ENCODE data around the gene LMAN1L.

The LMAN1L gene

GRCh38 chr15:74817370-74817737 is 4.7 kb downstream of the LMAN1L start:
- no peak for DNase-seq

- DNase-seq: no peak
These were observed 7.4 kb downstream of the LMAN1L start for GRCh38 chr15:74820056-74820455.

GRCh38 chr15:74821091-74821789 is 8.6 kb downstream of the LMAN1L start:
- DNase-seq: no peak

GRCh38 chr15:74821790-74822158 is 9.1 kb downstream of the LMAN1L start:
- DNase-seq: no peak

GRCh38 chr15:74822233-74822632 is 9.6 kb downstream of the LMAN1L start:
- no peak for DNase-seq

GRCh38 chr15:74823324-74823723 is 10.7 kb downstream of the LMAN1L start:
- no peak for DNase-seq

DNA sequence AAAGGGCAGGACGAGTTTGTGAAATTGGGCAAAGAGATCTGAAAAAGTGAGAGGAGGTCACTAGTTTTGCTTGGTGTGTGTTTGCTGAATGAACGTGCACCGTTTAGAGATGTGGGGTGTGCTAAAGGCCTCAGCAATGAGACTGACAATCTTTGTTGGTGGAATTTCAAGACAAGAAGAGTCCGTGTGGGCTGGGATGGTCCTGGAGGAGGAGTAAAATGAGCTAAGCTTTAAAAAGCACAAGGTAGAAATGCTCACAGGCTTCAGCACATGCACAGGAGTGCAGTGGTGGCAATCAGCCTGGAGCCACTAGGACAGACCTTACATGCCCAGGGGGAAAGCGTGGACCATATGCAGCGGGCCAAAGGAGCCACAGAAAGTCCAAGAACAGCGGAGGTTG is 12.3 kb downstream of the LMAN1L start:
- no peak for DNase-seq

DNA sequence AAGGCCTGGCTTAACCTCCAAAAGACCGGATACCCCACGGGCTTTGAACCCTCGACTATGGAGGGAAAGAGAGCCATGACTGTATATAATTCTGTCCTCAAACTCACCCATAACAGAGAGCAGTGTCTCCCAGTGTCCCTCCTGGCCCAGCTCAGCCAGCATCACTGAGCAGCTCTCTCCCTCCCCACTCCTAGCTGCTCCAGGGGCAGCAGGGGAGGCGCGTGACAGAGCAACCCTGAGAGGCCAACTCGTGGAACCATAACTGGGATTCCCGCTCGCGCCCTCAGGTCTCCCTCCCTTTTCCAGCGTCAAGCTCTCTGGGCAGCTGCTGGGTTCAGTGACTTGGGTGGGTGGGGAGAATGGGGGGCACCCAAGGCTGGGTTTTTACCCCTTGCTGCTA is 13.2 kb downstream of the LMAN1L start:
- no peak for DNase-seq

- DNase-seq: peak; percentile 64
These were observed 13.8 kb downstream of the LMAN1L start, which contains the start of gene CPLX3 for GRCh38 chr15:74826364-74826819. Gene CPLX3 (plus strand): TSS chr15:74826627. CDS start chr15:74826704, 77 bp downstream.

DNA sequence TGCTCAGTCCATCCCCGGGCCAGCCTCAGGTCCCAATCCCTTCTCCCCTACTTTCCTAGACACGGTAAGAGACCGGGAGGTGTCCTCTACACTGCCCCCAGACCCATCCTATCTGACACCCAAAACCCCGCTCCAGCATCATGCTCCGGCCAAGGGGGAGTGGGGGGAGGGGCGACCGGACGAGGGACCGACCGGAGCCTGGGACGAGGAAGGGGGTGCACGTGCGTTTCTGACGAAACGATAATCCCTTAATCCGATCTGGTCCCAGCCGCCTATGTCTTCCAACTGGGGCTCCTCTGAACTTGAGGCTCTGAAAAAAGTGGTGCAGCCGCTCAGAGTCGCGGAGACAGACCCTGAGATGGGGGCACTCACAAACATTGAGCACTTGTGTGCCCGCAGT is 14.3 kb downstream of the LMAN1L start:
- no peak for DNase-seq

- no peak for DNase-seq
These were observed 15.0 kb downstream of the LMAN1L start for GRCh38 chr15:74827614-74828013.

GRCh38 chr15:74828835-74829234 is 16.2 kb downstream of the LMAN1L start:
- no peak for DNase-seq

DNA sequence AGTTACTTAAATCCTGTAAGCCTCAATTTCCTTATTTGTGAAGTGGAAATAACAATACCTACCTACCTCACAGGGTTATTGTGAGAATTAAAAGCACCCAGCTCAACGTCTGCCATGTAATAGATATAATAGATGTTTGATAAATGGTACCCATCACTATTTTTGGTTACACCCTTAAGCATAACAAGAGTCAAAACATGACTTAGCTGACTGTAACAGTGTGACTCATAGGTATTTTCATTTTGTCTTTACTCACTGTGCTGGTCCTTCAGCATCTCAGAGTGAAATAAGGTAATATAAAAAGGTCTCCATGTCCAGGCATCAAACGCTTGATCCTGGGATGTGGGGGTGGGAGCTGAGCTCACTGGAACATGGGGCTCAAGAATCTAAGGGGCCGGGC is 16.9 kb downstream of the LMAN1L start:
- DNase-seq: no peak

GRCh38 chr15:74829991-74830390 is 17.4 kb downstream of the LMAN1L start:
- no peak for DNase-seq

DNA sequence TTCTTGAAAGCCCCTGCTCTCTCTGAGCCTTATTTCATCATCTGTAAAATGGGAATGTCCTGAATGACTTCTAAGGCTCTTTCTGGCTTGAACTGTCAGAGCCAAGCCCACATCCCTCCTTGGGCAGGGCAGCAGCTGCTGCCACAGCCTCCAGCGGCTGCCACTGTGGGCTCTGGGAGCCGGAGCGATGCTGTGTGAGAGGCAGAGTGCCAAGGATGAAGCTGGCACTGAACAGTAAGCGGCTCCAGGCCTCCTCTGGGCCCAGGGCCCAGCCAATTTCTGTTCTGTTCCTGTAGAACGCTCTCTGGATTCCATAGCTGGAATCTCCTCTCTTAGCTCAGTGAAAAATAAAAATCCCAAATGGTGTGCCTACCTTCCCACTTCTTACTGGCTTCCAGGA is 18.2 kb downstream of the LMAN1L start:
- DNase-seq: no peak

- no peak for DNase-seq
These were observed 19.3 kb downstream of the LMAN1L start for GRCh38 chr15:74831813-74832495.

DNA sequence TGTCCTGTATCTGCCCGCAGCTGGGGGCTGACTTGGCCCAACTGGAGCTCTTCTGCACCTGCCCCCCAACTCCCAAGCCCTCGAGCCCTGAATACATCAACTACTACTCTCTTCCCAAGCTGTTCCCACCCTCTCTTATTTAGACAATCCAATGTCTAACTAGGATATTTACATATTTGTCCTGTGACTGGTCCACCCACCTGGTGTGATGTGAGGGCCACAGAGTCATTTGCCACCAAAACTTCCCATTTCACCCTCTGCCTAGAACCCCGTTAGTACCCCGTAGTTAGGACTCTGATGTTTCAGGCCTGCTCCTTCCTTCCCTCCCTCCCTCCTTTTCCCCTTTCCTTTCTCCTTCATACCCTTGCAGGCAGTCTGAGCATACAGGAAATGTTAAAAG is 20.2 kb downstream of the LMAN1L start:
- no peak for DNase-seq

GRCh38 chr15:74833376-74834107 is 20.9 kb downstream of the LMAN1L start:
- no peak for DNase-seq

GRCh38 chr15:74835312-74835823 is 22.7 kb downstream of the LMAN1L start:
- DNase-seq: peak; percentile 80

DNA sequence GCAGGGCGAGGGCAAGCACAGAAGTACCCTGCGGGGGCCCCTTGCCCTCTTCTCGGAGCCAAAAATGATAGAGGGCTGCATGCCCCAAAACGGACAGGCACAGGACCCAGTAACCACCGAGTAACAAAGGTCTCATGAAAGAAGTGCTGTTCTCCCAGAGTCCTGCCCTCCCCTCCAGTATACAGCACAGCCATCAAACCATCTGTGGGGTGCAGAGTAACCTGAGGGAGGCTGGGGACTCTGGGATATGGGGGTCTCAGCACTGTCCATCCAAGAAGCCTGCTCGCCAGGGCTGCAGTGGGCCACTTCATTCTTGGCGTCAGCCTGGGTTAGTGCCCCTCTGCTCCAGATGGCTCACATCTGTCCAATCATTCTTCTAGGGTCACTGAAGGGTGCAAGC is 24.2 kb downstream of the LMAN1L start:
- no peak for DNase-seq

- DNase-seq: no peak
These were observed 25.0 kb downstream of the LMAN1L start for GRCh38 chr15:74837482-74838136.

- no peak for DNase-seq
These were observed 25.5 kb downstream of the LMAN1L start for GRCh38 chr15:74838137-74838516.
